HG03139 (cell line): ENCODE measurements around the gene IL33.
A peak's percentile ranks its signal among the peaks of the same experiment; 100 is the strongest.

Experiments used
- ATAC-seq: cut with Tn5 transposase; IDR thresholded peaks from one replicate; pipeline ENCODE4 v1.9.1; 2021; ENCODE audit not compliant: unreplicated experiment

Gene IL33

DNA sequence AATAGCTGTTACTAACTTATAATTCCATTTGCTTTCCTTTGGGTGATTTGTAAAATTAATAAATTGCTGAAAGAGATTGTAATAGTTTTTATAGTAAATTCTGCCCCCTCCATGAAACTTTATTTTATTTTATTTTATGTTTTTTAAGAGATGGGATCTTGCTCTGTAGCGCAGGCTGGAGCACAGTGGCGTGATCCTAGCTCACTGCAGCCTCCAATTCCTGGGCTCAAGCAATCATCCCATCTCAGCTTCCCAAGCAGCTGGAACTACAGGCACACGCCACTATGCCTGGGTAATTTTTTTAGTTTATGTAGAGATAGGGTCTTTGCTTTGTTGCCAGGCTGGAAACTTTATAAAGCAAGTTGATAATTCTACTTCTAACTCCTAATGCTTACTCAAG is 395 bp downstream of the IL33 start:
- ATAC-seq: no peak

DNA sequence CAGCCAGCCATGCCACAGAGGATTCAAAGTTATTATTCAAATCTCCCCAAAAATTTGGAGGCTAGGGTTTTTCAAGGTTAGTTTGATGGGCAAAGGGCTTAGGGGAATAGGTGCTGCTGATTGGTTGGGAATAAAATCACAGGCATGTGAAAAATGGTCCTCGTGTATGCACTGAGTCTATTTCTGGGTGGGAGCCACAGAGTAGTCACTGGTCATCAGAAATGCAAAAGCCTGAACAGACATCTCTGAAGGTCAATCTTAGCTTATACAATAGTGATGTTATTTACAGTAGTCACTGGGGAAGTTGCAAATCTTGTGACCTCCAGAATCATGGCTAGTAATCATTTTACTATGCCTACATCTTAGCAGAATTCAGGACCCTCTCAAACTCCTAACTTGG is 1.3 kb downstream of the IL33 start:
- no peak for ATAC-seq

DNA sequence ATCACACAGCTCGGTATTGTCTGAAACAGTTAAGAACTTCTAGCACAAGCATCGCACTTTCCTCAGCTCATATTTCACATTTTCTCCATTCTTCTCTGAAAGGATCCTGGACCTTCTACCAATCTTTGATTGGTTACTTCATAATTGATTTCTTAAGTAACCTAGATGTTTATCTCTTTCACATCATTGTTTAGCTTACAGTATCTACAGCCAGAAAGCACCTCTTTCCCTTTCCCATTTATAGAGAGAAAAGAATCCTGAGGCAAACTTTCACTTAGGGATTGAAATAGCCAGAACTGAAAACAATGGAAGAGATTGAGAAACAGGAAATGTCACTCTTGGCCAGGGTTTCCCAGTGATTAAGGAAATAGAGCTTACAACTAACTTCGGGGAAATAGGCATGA is 2.5 kb downstream of the IL33 start:
- ATAC-seq: no peak

DNA sequence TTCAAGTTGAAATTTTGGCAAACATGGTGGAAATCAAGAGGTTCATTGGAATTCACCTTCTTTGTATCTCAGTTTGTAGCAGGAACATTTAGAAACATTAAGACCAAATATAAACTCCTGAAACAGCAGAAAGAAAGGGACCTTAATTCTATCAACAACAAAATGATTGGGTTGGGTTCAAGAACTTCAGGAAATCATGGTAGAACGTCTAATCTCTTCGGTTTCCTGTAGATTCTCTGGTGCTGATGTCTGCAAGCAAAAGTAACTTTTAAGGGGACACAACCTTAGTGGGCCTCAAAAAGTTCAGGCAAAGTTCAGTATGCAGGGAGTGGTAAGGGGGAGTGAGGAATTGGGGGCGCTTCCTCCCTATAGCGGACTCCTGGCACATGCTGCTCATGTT is 3.4 kb downstream of the IL33 start:
- ATAC-seq: no peak

DNA sequence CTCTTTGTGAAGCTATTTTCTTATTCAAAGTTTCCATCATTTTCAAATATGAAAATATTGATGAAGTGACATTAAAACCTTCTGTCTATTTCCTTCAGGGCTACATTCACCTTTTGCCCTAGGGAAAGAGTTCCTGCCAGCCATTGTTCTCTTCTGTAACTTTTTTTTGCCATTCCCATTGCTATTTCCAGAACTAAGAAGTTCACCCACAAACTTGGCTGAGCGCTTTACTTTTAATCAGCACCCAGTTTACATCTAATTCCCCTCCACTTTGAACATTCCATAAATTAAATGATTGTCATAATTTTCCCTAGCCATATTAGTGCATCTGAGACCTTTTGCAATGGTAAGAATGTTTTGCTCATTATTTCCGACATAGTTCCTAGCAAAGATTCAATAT is 4.4 kb downstream of the IL33 start:
- no peak for ATAC-seq

DNA sequence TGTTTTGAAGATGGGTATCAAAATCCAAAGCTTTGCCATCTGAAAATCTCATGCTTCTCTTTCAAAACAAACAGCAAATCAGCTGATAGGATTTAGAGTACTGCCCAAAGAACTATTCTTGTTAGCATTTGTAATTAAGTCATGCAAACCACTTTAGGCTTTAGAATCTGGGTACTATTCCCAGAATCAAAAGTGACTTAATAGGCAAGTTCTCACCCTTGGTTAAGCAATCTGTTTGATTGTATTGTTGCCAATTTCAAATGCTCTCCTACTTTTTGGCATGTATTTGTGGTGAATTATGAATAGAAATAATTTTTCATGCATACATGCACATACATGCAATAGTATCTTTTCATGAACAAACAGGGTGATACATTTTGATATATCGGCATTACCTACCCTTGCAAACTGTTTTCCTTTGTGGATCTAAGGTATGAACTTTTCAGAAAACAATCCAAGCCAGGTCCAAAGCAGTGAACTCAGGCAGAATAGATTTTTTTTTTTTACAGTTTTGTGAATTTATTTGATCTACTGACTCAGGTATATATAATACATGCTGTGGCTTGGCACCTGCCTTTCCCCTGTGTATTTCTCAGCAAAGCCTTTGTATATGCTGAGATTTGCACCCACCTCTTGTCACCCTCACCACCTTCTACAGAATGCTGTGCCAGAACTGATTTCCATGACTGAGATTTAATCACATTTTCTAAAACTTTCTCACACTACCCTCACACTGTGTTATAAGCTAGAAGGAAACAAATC is 9.0 kb downstream of the IL33 start:
- no peak for ATAC-seq

DNA sequence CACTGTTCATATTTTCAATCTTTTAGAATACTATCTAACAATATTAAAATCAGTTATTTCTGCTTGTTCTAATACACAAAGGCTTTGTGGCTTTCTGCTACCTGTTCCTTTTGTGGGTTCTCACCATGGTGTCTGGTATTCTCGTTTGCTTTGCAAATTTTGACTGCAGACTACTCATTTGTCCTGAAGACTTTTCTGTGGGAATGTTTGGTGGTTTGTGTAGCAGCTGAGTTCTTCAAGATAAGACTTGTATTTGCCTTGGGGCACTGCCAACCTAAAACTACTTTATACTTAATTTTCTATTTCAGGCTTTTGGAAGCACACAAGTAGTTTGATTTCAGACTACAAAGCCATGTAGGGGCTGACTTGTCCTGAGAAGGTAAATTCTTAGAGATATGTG is 11.1 kb downstream of the IL33 start:
- no peak for ATAC-seq

DNA sequence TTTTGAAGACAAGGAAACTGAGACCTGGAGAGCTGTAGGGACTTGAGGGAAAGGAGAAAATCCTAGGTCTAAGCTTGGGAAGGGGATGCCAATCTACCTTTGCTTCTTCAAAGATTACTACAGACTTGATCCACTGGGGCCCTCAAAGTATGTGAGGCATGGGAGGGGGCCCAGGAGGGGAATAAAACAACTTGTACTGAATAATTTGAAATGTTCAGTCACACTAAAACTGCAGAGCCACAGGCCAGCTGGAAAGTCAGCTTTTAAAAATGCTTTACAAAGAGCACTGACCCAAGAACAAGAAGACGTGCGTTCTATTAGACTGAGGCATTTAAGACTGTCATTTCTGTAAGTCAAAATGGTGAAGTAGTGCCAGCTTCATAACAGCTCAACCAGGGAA is 13.6 kb downstream of the IL33 start:
- no peak for ATAC-seq

DNA sequence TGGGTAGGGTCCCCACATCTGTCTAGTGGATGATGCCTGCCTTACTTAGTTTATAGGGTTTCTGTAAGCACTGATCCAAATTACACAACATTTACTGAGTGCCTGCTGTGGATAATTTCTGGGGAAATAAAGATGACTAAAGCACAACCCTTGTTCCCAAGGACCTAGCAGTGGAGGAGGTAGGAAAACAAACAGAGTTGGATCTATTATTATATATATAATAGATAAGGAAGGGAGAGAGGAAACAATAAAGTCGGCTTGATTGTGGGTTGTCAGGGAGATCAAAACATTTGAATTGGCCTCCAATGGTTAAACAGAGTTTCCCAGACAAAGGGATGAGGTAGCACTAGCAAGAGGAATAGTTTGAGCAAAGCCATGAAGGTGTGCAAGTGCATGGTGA is 14.0 kb downstream of the IL33 start:
- no peak for ATAC-seq

DNA sequence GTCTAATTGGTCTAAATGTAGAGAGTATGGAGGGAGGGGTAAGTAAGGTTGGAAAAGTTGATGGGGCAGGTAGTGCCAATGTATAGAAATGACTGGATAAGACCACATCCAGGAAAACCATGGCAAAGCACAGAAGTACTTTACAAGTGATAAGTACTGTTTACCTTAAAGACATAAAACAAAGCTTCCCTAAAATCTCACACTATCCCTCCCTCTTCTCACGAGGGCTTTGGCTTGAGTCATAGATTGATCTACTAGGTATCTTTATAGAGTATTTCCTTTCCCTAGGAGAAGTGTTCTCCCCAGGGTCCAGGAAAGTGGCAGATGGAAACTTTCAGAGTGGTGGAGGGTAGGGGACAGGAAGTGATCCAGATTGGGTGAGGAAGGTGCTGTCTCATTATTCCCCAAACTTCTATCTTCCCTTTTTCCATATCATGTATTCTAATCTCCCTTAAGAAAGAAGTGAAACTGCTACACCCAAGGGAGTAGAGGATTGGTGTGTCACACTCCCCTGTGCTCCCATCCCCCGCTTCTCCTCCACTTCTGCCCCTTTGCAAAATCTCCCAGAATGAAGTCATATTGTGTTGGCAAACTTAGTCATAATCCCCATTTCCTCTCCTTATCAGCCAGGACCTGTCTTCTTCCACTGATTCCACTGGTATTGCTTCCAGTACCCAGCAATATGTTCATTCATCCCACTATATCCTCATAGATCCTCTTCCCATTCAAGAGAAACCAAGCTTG is 14.6 kb downstream of the IL33 start:
- ATAC-seq: no peak

DNA sequence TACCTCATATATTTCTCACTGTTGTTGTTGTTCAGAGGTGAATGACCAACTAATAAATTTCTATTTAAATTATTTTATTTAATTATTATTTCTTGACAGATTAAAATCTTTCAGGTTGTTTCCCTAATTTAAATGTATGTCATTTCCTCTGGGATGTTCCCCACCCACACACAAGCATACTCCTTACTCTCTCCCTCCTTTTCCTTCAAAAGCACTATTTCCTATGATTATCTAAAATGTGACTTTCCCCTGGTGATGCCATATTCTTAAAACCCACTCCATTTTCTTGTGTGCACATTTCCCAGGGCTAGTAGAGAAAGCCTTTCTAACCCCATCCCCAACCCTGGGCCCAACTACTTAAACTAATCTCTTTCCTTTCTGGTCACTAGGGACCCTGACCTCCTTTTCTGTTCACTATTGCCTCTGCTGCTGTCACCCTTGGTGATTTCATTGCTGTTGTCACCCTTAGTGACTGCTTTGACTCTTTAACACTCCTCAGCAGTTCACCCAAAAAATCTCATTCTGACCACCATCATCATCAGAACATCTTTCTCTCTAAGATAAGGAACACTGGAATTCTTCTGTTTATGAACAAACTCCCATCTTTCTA is 16.8 kb downstream of the IL33 start:
- no peak for ATAC-seq

DNA sequence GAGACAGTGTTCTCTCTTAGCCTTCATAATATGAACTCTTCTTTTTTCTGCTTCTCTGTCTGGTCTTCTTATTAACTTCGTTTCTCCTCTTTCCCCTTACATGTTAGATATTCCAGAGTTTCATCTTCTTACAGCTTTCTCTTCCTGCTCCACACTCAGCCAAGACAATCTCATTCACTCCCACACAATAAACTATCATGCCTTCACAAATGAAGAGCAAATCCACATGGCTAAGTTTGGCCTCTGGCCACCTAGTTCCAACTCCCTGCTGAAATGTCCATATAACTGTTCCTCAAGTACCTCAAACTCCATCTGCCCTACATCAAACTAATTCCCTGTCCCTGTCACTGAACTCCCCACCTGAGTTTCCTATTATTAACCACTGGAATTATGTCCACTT is 18.4 kb downstream of the IL33 start:
- no peak for ATAC-seq

DNA sequence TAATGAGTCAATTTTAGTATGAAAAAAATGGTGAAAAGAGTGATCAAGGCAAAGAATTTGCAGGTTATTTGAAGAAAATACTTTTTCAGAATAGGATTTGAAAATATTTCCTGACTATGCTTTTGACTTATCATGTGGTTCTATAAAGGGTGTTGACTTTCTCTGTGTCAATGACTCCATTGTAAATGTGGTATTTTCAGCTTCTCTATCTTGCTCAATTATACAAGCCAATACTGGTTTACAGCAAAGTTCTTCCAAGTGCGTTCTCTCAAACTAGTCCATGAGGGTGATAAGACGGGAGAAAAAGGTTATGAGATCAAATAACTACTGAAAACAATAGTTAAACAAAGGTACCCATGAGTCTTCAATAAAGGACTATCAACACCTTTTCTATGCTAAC is 21.7 kb downstream of the IL33 start:
- no peak for ATAC-seq

DNA sequence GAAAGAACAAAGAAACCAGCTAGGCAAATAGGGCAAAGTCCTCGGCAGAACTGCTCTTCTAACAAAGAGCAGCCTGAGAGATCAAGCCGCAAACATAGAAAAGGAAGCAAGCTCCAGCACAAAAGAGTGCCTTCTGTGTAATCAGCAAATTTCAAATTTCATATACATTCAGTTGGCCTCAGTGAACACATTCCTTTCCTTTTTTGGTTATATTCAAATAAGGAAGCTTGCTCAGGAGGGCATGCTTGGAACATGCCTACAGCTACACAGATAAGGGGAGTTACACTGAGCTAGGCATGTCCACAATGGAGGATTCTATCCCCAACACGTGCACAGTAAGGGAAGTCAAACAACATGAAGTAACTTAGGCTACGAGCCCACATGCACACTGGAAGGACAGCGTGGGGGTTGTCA is 23.4 kb downstream of the IL33 start:
- ATAC-seq: no peak

DNA sequence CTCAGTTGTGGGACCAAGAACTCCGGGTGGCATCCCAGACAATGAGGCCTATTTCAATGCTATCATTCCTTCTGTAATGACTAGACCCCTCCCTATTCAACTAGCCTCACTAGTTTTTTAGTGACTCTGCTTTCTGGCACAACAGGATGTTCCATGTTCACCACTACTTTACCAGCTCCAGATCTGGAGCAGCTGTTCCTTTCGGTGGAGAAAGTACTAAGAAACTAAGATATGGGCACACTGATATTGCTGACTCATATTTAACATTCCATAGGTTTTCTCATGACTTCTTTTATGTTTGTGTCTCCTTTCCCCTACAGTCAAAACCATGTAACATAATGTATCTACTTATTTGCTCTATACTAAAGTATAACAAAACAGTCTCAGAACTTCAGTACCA is 24.1 kb downstream of the IL33 start:
- no peak for ATAC-seq

DNA sequence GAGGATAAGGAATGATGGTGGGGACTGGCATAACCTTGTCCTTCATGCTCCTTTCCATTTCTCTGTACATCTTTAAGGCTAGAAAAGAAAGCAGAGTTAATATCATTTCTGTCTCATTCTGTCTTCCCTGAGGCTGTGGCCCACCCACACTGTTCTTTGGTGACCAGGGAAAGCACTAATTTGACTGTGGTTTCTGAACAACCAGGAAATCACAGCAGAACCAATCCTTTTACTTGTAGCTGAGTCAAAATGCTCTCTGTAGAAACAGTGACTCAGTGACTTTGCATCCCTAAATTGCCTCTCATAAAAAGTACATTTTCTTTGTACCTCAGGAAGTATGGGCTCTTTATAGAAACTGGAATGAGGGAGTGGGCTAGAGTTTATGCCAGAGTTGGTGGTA is 28.1 kb downstream of the IL33 start:
- peak; percentile 79 for ATAC-seq

DNA sequence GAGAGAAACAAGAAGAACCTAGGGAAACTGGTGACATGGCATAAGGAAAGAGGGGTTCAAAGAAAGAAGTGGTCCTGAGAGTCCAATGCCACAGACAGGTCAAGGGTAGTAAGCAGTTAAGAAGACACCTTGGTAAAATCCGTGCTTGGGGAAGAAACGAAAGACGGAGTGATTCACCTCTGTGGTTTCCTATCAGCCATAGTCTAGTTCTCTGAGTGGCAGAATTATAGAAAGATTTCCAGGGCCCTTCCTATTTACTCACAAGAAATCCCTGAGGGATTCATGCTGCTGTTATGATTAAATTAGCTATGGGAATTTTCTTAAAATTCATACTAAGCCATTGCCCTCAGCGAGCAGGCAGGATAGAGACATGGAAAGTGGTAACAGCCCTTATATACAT is 31.7 kb downstream of the IL33 start:
- no peak for ATAC-seq

DNA sequence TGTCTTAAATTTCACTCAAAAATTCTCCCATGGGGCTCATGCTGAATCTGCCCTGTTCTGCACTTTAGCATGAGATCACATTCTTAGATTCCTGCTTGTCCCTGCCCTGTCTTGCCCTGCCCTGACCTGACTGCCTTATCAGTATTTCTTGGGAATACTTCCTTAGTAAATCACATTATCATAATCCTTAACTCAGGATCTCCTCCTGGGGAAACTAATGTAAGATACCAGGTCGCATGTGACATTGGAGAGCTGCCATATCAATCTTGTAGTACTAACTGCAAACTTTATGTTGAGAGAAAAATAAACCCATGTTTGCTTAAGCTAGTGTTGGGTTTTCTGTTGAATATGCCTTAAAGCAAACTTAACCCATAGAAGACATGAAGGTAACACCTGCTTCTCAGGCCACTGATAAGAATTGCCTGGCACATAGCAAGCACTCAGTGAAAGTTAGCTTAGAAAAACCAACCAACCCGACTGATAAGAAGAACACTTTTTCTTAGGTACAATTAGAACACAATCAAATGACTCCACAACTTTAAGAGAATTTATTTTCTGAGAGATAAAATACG is 53.3 kb downstream of the IL33 start:
- ATAC-seq: no peak

DNA sequence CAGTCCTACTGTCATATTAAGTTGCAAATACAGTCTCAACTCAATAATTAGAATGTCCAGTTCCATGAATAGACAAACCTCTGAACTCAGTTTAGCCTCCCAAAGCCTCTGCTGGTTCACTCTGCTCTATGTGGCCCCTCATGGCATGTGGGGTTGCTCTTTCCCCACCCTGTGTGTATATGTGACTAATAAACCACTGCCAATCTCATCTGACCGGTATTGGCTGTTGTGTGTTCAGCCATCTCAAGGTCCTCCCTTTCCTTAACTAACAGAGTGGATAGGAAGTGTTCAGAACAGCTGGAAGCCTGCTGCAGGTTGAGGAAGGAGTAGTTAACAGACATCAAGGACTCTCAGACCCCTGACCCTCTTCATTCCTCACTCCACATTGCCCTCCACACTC is 55.3 kb downstream of the IL33 start:
- ATAC-seq: no peak

DNA sequence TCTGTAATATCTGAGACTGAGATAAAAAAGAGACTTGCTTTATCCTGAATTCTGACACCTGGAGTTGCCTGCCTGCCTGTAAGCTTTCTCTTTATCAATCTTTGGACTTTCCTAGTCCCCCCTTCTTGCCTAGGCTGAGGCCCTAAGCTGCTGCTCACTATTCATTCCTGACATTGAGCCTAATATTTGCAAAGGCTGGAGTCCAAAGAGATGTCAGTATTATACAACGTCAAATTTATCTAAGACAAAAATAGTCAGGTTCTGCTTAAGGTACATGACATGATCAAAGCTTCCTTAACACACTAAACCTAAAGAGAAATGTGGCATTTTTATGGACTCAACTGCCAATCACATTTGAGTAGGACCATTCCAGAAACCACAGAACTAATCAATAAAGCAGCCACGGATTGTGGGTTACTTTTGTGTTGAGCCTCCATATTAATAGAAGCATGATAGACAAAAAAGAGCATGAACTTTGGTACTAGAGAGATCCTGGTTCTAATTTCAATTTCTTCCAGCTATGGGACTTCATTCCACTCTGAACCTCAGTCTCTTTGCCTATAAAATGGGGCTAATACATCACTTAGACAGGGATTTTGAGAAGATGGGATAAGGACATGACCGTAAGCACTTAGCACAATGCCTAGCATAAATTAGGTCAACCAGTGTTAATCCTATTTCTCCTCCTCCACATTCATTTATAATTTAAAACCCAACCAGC is 56.1 kb downstream of the IL33 start:
- no peak for ATAC-seq

DNA sequence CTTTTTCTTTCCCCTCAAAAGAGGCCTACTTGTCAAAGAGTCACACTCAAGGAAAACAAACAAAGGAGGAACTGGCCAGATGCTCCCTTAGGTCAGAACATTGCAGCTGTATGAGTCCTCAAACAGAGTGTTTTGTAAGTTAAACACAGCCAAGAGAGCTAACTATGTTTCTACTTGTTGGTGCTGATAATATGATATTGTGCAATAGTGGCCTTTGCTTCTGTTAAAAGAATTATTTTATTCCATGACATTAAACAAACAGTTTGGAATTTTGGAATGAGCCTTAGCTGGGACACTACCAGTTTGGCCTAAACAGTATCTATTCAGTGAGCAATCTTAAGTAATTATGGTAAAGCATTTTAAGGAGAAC is 56.6 kb downstream of the IL33 start:
- ATAC-seq: no peak
